ENCODE data around the gene ATG2A. TPM values are rescaled to one million over a fixed set of nuclear protein-coding genes. Genes with fewer than 3 reads are reported as not detected.

Gene ATG2A
- total RNA-seq: 14.1 and 20.4 TPM in 2 replicates
- polyA plus RNA-seq (2012): 12.8 TPM

- peak; percentile 100 for DNase-seq (ENCODE audit: low read depth)
Observed at GRCh38 chr11:64916775-64917662, at the start of gene ATG2A. Gene ATG2A (minus strand): TSS chr11:64917209. CDS start chr11:64917135, 74 bp downstream.

GRCh38 chr11:64963072-64963631, 46.1 kb upstream of the ATG2A start:
- no peak for DNase-seq (ENCODE audit: low read depth)

- DNase-seq (ENCODE audit: low read depth): no peak
Observed at GRCh38 chr11:64960719-64961118, 43.7 kb upstream of the ATG2A start.

- DNase-seq (ENCODE audit: low read depth): no peak
Observed at GRCh38 chr11:64959498-64959897, 42.5 kb upstream of the ATG2A start.

- no peak for DNase-seq (ENCODE audit: low read depth)
Observed at GRCh38 chr11:64954201-64954600, 37.2 kb upstream of the ATG2A start.

GRCh38 chr11:64951529-64951928, 34.5 kb upstream of the ATG2A start:
- DNase-seq (ENCODE audit: low read depth): no peak

GRCh38 chr11:64947208-64947814, 30.3 kb upstream of the ATG2A start:
- DNase-seq (ENCODE audit: low read depth): no peak

GRCh38 chr11:64936539-64936938, 19.5 kb upstream of the ATG2A start:
- no peak for DNase-seq (ENCODE audit: low read depth)

GRCh38 chr11:64935359-64936081, 18.5 kb upstream of the ATG2A start, which contains the start of gene GPHA2:
Gene GPHA2 (minus strand): TSS chr11:64935893. CDS start chr11:64935460, 433 bp downstream.
- peak; percentile 6 for DNase-seq (ENCODE audit: low read depth)

GRCh38 chr11:64934682-64935358, 17.8 kb upstream of the ATG2A start:
- no peak for DNase-seq (ENCODE audit: low read depth)

- DNase-seq (ENCODE audit: low read depth): no peak
Observed at GRCh38 chr11:64933935-64934681, 17.1 kb upstream of the ATG2A start.

GRCh38 chr11:64933213-64933934, 16.4 kb upstream of the ATG2A start:
- no peak for DNase-seq (ENCODE audit: low read depth)

- DNase-seq (ENCODE audit: low read depth): no peak
Observed at GRCh38 chr11:64932324-64932723, 15.3 kb upstream of the ATG2A start.

- no peak for DNase-seq (ENCODE audit: low read depth)
Observed at GRCh38 chr11:64931290-64931689, 14.3 kb upstream of the ATG2A start.

- DNase-seq (ENCODE audit: low read depth): no peak
Observed at GRCh38 chr11:64930340-64930739, 13.3 kb upstream of the ATG2A start.

GRCh38 chr11:64929625-64930024, 12.6 kb upstream of the ATG2A start:
- no peak for DNase-seq (ENCODE audit: low read depth)

- no peak for DNase-seq (ENCODE audit: low read depth)
Observed at GRCh38 chr11:64928957-64929356, 11.9 kb upstream of the ATG2A start.

GRCh38 chr11:64926689-64927088, 9.7 kb upstream of the ATG2A start:
- DNase-seq (ENCODE audit: low read depth): no peak

All from myocyte (in vitro differentiated cells).